ENCODE data around the gene KIAA0930.

KIAA0930 gene

GRCh38 chr22:45242778-45243191, 2.1 kb upstream of the KIAA0930 start:
- TF ChIP-seq TAF1 (IDR thresholded peaks at IDR 0.05; ENCODE audit: borderline replicate concordance, low read depth, low read length) (no peak), POLR2AphosphoS5 (IDR thresholded peaks at IDR 0.05; ENCODE audit: low read depth, low read length) (no peak), POLR2A (IDR thresholded peaks at IDR 0.05; ENCODE audit: low read depth, low read length) (no peak)
- DNase-seq (ENCODE audit: insufficient read length): no peak
- no peak for FAIRE-seq

GRCh38 chr22:45240104-45240809, 437 bp downstream of the KIAA0930 start:
- FAIRE-seq (no peak), DNase-seq (ENCODE audit: insufficient read length) (no peak)
- TF ChIP-seq POLR2A (IDR thresholded peaks at IDR 0.05; ENCODE audit: low read depth, low read length): no peak
- no peak for TF ChIP-seq POLR2AphosphoS5 (IDR thresholded peaks at IDR 0.05; ENCODE audit: low read depth, low read length)
- no peak for TF ChIP-seq TAF1 (IDR thresholded peaks at IDR 0.05; ENCODE audit: borderline replicate concordance, low read depth, low read length)

- no peak for DNase-seq (ENCODE audit: insufficient read length)
- no peak for FAIRE-seq
- no peak for TF ChIP-seq TAF1 (IDR thresholded peaks at IDR 0.05; ENCODE audit: borderline replicate concordance, low read depth, low read length)
- no peak for TF ChIP-seq POLR2A (IDR thresholded peaks at IDR 0.05; ENCODE audit: low read depth, low read length)
- no peak for TF ChIP-seq POLR2AphosphoS5 (IDR thresholded peaks at IDR 0.05; ENCODE audit: low read depth, low read length)
Measured at GRCh38 chr22:45239681-45240051, 1.0 kb downstream of the KIAA0930 start.

GRCh38 chr22:45238957-45239680, 1.6 kb downstream of the KIAA0930 start:
- peak; percentile 76 for FAIRE-seq
- no peak for DNase-seq (ENCODE audit: insufficient read length)
- TF ChIP-seq TAF1 (IDR thresholded peaks at IDR 0.05; ENCODE audit: borderline replicate concordance, low read depth, low read length) (no peak), POLR2AphosphoS5 (IDR thresholded peaks at IDR 0.05; ENCODE audit: low read depth, low read length) (no peak), POLR2A (IDR thresholded peaks at IDR 0.05; ENCODE audit: low read depth, low read length) (no peak)

- DNase-seq (ENCODE audit: insufficient read length): no peak
- no peak for FAIRE-seq
- TF ChIP-seq POLR2AphosphoS5 (IDR thresholded peaks at IDR 0.05; ENCODE audit: low read depth, low read length): no peak
- no peak for TF ChIP-seq TAF1 (IDR thresholded peaks at IDR 0.05; ENCODE audit: borderline replicate concordance, low read depth, low read length)
Measured at GRCh38 chr22:45238076-45238956, 2.4 kb downstream of the KIAA0930 start.

- DNase-seq (ENCODE audit: insufficient read length) (no peak), FAIRE-seq (peak; percentile 14)
- no peak for TF ChIP-seq POLR2A (IDR thresholded peaks at IDR 0.05; ENCODE audit: low read depth, low read length)
- TF ChIP-seq POLR2AphosphoS5 (IDR thresholded peaks at IDR 0.05; ENCODE audit: low read depth, low read length): no peak
- TF ChIP-seq TAF1 (IDR thresholded peaks at IDR 0.05; ENCODE audit: borderline replicate concordance, low read depth, low read length): no peak
Measured at GRCh38 chr22:45237065-45237990, 3.4 kb downstream of the KIAA0930 start.

- FAIRE-seq (no peak), DNase-seq (ENCODE audit: insufficient read length) (no peak)
- no peak for TF ChIP-seq POLR2A (IDR thresholded peaks at IDR 0.05; ENCODE audit: low read depth, low read length)
- no peak; the same call in 1 of the 2 replicates for TF ChIP-seq POLR2AphosphoS5 (IDR thresholded peaks at IDR 0.05; ENCODE audit: low read depth, low read length)
- no peak for TF ChIP-seq TAF1 (IDR thresholded peaks at IDR 0.05; ENCODE audit: borderline replicate concordance, low read depth, low read length)
Measured at GRCh38 chr22:45235851-45236342, 4.8 kb downstream of the KIAA0930 start.

GRCh38 chr22:45235101-45235777, 5.5 kb downstream of the KIAA0930 start:
- DNase-seq (ENCODE audit: insufficient read length) (peak; percentile 87), FAIRE-seq (peak; percentile 99)
- peak; percentile 64; the same call in 1 of the 2 replicates for TF ChIP-seq TAF1 (IDR thresholded peaks at IDR 0.05; ENCODE audit: borderline replicate concordance, low read depth, low read length)
- no peak; the same call in none of the 2 replicates for TF ChIP-seq POLR2AphosphoS5 (IDR thresholded peaks at IDR 0.05; ENCODE audit: low read depth, low read length)
- peak; percentile 85 for TF ChIP-seq POLR2A (IDR thresholded peaks at IDR 0.05; ENCODE audit: low read depth, low read length)

- DNase-seq (ENCODE audit: insufficient read length) (no peak), FAIRE-seq (no peak)
- no peak for TF ChIP-seq TAF1 (IDR thresholded peaks at IDR 0.05; ENCODE audit: borderline replicate concordance, low read depth, low read length)
- peak; percentile 36; the same call in 1 of the 2 replicates for TF ChIP-seq POLR2A (IDR thresholded peaks at IDR 0.05; ENCODE audit: low read depth, low read length)
- no peak for TF ChIP-seq POLR2AphosphoS5 (IDR thresholded peaks at IDR 0.05; ENCODE audit: low read depth, low read length)
Measured at GRCh38 chr22:45233827-45234226, 6.9 kb downstream of the KIAA0930 start.

- no peak for DNase-seq (ENCODE audit: insufficient read length)
- FAIRE-seq: no peak
- TF ChIP-seq POLR2A (IDR thresholded peaks at IDR 0.05; ENCODE audit: low read depth, low read length) (0 out of 2 replicates have a peak, but pooled peaks have one; percentile 4), POLR2AphosphoS5 (IDR thresholded peaks at IDR 0.05; ENCODE audit: low read depth, low read length) (no peak)
Measured at GRCh38 chr22:45233386-45233785, 7.3 kb downstream of the KIAA0930 start.

Measured in GM12892 (cell line).